Mononuclear cell (primary cell): Measurements from ENCODE around the gene VPS54. TPM values are rescaled to one million over a fixed set of nuclear protein-coding genes. Genes with fewer than 3 reads are reported as not detected.
"Not testable (repeated sequence)": the region's sequence is repeated elsewhere in the genome, so short reads cannot be mapped to it uniquely, and the experiment has no call there.

ENCODE experiments used
- H3K27me3 ChIP-seq: 2 replicates; pipeline ENCODE4 v1.6.0; 2011; ENCODE audit warnings: low read length, control low read depth; ENCODE audit not compliant: insufficient read depth
- H3K4me1 ChIP-seq: 2 replicates; pipeline ENCODE4 v1.5.1; 2011; ENCODE audit warnings: mild to moderate bottlenecking, low read length, control low read depth; ENCODE audit not compliant: insufficient read depth
- H3K4me3 ChIP-seq: 2 replicates; pipeline ENCODE4 v1.5.1; 2011; ENCODE audit warnings: mild to moderate bottlenecking, low read length, moderate library complexity
- H3K9me3 ChIP-seq: 2 replicates; pipeline ENCODE4 v1.5.1; 2011; ENCODE audit warnings: low read depth, mild to moderate bottlenecking, control low read depth, low read length
- total RNA-seq: library from RNA; depleted of rRNA; stranded (reverse); fragments of >200 nt; gene quantifications from one replicate; pipeline ENCODE4 v1.2.3, GENCODE V29; 2012

The VPS54 gene
- total RNA-seq, 1 donor, result 13.4 TPM

GRCh38 chr2:63862806-63863205, 156.4 kb downstream of the VPS54 start:
- Histone ChIP-seq H3K9me3 (no peaks in the 10 kb centered on the region), H3K4me1 (peaks cover 4% of the 10 kb centered on the region), H3K4me3 (no peak overlapping the region), H3K27me3 (no peaks in the 10 kb centered on the region)

- no peaks in the 10 kb centered on the region for H3K9me3 ChIP-seq
- H3K4me1 ChIP-seq, result peaks cover 8% of the 10 kb centered on the region
- no peaks in the 10 kb centered on the region for H3K27me3 ChIP-seq
- no peak overlapping the region for H3K4me3 ChIP-seq
Measured at GRCh38 chr2:63861220-63861822, 157.9 kb downstream of the VPS54 start.

- Histone ChIP-seq H3K4me3 (no peak overlapping the region), H3K4me1 (peaks cover 33% of the 10 kb centered on the region), H3K27me3 (no peaks in the 10 kb centered on the region), H3K9me3 (no peaks in the 10 kb centered on the region)
Measured at GRCh38 chr2:63858291-63858690, 160.9 kb downstream of the VPS54 start.

GRCh38 chr2:63856303-63856603, 163.0 kb downstream of the VPS54 start:
- H3K4me1 ChIP-seq, result peaks cover 50% of the 10 kb centered on the region
- H3K27me3 ChIP-seq, result no peaks in the 10 kb centered on the region
- no peaks in the 10 kb centered on the region for H3K9me3 ChIP-seq
- no peak overlapping the region for H3K4me3 ChIP-seq

GRCh38 chr2:63855418-63856302, 163.6 kb downstream of the VPS54 start:
- peaks cover 50% of the 10 kb centered on the region for H3K4me1 ChIP-seq
- H3K4me3 ChIP-seq, result no peak overlapping the region
- no peaks in the 10 kb centered on the region for H3K9me3 ChIP-seq
- no peaks in the 10 kb centered on the region for H3K27me3 ChIP-seq

GRCh38 chr2:63853527-63854310, 165.5 kb downstream of the VPS54 start:
- no peaks in the 10 kb centered on the region for H3K27me3 ChIP-seq
- H3K4me3 ChIP-seq, result no peak overlapping the region
- no peaks in the 10 kb centered on the region for H3K9me3 ChIP-seq
- H3K4me1 ChIP-seq, result peaks cover 50% of the 10 kb centered on the region

GRCh38 chr2:63851691-63852311, 167.4 kb downstream of the VPS54 start:
- no peaks in the 10 kb centered on the region for H3K9me3 ChIP-seq
- H3K4me3 ChIP-seq, result no peak overlapping the region
- H3K27me3 ChIP-seq, result no peaks in the 10 kb centered on the region
- peaks cover 43% of the 10 kb centered on the region for H3K4me1 ChIP-seq

- H3K9me3 ChIP-seq, result no peaks in the 10 kb centered on the region
- no peaks in the 10 kb centered on the region for H3K27me3 ChIP-seq
- H3K4me3 ChIP-seq, result no peak overlapping the region
- H3K4me1 ChIP-seq, result peaks cover 39% of the 10 kb centered on the region
Measured at GRCh38 chr2:63850649-63851048, 168.6 kb downstream of the VPS54 start.

- Histone ChIP-seq H3K9me3 (no peaks in the 10 kb centered on the region), H3K27me3 (no peaks in the 10 kb centered on the region), H3K4me1 (peaks cover 35% of the 10 kb centered on the region), H3K4me3 (no peak overlapping the region)
Measured at GRCh38 chr2:63850204-63850571, 169.0 kb downstream of the VPS54 start.

- H3K4me1 ChIP-seq, result peaks cover 35% of the 10 kb centered on the region
- H3K9me3 ChIP-seq, result no peaks in the 10 kb centered on the region
- no peak overlapping the region for H3K4me3 ChIP-seq
- H3K27me3 ChIP-seq, result no peaks in the 10 kb centered on the region
Measured at GRCh38 chr2:63849381-63850203, 169.6 kb downstream of the VPS54 start.

GRCh38 chr2:63847571-63847970, 171.7 kb downstream of the VPS54 start:
- not testable (repeated sequence) for H3K27me3 ChIP-seq, H3K9me3 ChIP-seq, H3K4me3 ChIP-seq
- peaks cover 30% of the 10 kb centered on the region for H3K4me1 ChIP-seq

GRCh38 chr2:63846487-63846886, 172.7 kb downstream of the VPS54 start:
- H3K4me3 ChIP-seq, result no peak overlapping the region
- H3K9me3 ChIP-seq, result no peaks in the 10 kb centered on the region
- H3K4me1 ChIP-seq, result peaks cover 26% of the 10 kb centered on the region
- H3K27me3 ChIP-seq, result no peaks in the 10 kb centered on the region

GRCh38 chr2:63845866-63846265, 173.4 kb downstream of the VPS54 start:
- Histone ChIP-seq H3K27me3 (no peaks in the 10 kb centered on the region), H3K4me3 (no peak overlapping the region), H3K4me1 (peaks cover 26% of the 10 kb centered on the region), H3K9me3 (no peaks in the 10 kb centered on the region)

- Histone ChIP-seq H3K27me3 (no peaks in the 10 kb centered on the region), H3K4me3 (no peak overlapping the region), H3K9me3 (no peaks in the 10 kb centered on the region), H3K4me1 (peaks cover 32% of the 10 kb centered on the region)
Measured at GRCh38 chr2:63844616-63845015, 174.6 kb downstream of the VPS54 start.
